K562 (cell line): ENCODE results near the gene NUP98. TPM values are rescaled to one million over a fixed set of nuclear protein-coding genes. Genes with fewer than 3 reads are reported as not detected.

ENCODE experiments used
- ASH1L ChIP-seq: fragments of 450-650 bp; IDR thresholded peaks from 2 replicates; pipeline ENCODE4 v1.6.1; 2018; ENCODE audit warnings: borderline replicate concordance, mild to moderate bottlenecking, low read depth; ENCODE audit not compliant: partially characterized antibody
- CBX1 ChIP-seq: sonication (generic); IDR thresholded peaks from 2 replicates; pipeline ENCODE4 v1.6.1; 2016; ENCODE audit warnings: antibody characterized with exemption, low read depth, mild to moderate bottlenecking
- CCNT2 ChIP-seq: IDR thresholded peaks from 2 replicates; pipeline ENCODE4 v1.6.1; 2011; ENCODE audit warnings: borderline replicate concordance, low read depth, mild to moderate bottlenecking, moderate library complexity, mixed read lengths, low read length; ENCODE audit not compliant: insufficient read length; ENCODE audit errors: extremely low read depth
- CHCHD3 ChIP-seq: fragments of 250-450 bp; sonication (Bioruptor Pico); IDR thresholded peaks from 2 replicates; pipeline ENCODE4 v2.1.2; 2022; ENCODE audit warnings: mild to moderate bottlenecking
- CREBBP ChIP-seq: IDR thresholded peaks from one replicate; pipeline ENCODE4 v1.6.1; 2012; ENCODE audit warnings: low read depth, mild to moderate bottlenecking, control low read depth, inconsistent platforms, low read length
- MCM7 ChIP-seq, 2 experiments: fragments of 450-650 bp; IDR thresholded peaks; 2 replicates each; pipeline ENCODE4 v1.6.1; 2016 to 2018
- NCOA1 ChIP-seq: fragments of 450-650 bp; IDR thresholded peaks from 2 replicates; pipeline ENCODE4 v1.6.1; 2016; ENCODE audit warnings: low read depth
- NFRKB ChIP-seq: fragments of 450-650 bp; IDR thresholded peaks from 2 replicates; pipeline ENCODE4 v1.6.1; 2016; ENCODE audit warnings: low read depth
- SAP30 ChIP-seq: fragments of 200-600 bp; sonication (generic); IDR thresholded peaks from 2 replicates; pipeline ENCODE4 v1.6.1; 2012; ENCODE audit warnings: borderline replicate concordance, low read depth, mild to moderate bottlenecking, moderate library complexity, low read length, control low read depth, inconsistent platforms; ENCODE audit not compliant: insufficient read depth, poor library complexity, severe bottlenecking
- SP2 ChIP-seq: IDR thresholded peaks from 2 replicates; pipeline ENCODE4 v1.6.1; 2011; ENCODE audit warnings: mild to moderate bottlenecking, low read depth, low read length, moderate library complexity; ENCODE audit not compliant: poor library complexity, severe bottlenecking; ENCODE audit errors: extremely low read depth
- SRSF1 ChIP-seq: fragments of 200-400 bp; formaldehyde crosslinking; IDR thresholded peaks from 2 replicates; pipeline ENCODE4 v1.6.1; 2017; ENCODE audit warnings: mild to moderate bottlenecking, low read depth, low read length, moderate library complexity
- ZNF184 ChIP-seq: sonication (generic); formaldehyde crosslinking; IDR thresholded peaks from 2 replicates; pipeline ENCODE4 v1.5.0; 2020; ENCODE audit warnings: missing genetic modification reagents
- ZSCAN32 ChIP-seq: fragments of 450-650 bp; formaldehyde crosslinking; IDR thresholded peaks from 2 replicates; pipeline ENCODE4 v1.4.0; 2020; ENCODE audit warnings: mild to moderate bottlenecking, moderate library complexity
- polyA plus RNA-seq, 8 experiments: library from polyadenylated mRNA; depleted of rRNA in 4 of 8; stranded (reverse) in 5 of 8; unstranded in 3 of 8; fragments of >200 nt; fragmentation: Nextera tagmentation in 2 of 8; fragmentation: Illumina TruSeq in 1 of 8; extraction: Ambion mirVana in 2 of 8; extraction: Trizol in 1 of 8; gene quantifications; 2 replicates each; pipeline versions ENCODE4 v1.2.1 to v1.2.3, GENCODE V29; 2011 to 2014; ENCODE audit warnings: inconsistent platforms in 1 of 8, missing spikeins in 1 of 8
- total RNA-seq, 7 experiments: library from RNA; depleted of rRNA in 6 of 7; stranded (reverse); fragments of >200 nt in 6 of 7; fragmentation: Illumina TruSeq in 2 of 7; extraction: Trizol in 2 of 7; gene quantifications; 2 replicates each; pipeline versions ENCODE4 v1.2.1 to v1.2.3, GENCODE V29; 2011 to 2021; ENCODE audit warnings: low replicate concordance in 1 of 7
- TF ChIP-seq, protein P1 (sequence below): sonication (generic); formaldehyde crosslinking; IDR thresholded peaks from 2 replicates; pipeline ENCODE4 v1.9.0; 2022; ENCODE audit warnings: mild to moderate bottlenecking, missing genetic modification reagents
- TF ChIP-seq, protein P2 (sequence below), 2 experiments: fragments of 450-650 bp in 1 of 2; sonication (generic) in 1 of 2; formaldehyde crosslinking in 1 of 2; IDR thresholded peaks in 1 of 2; conservative IDR thresholded peaks in 1 of 2; 2 replicates each; pipeline versions ENCODE4 v1.6.1 to v1.8.1; 2016 to 2023; ENCODE audit warnings: mild to moderate bottlenecking in 2 of 2, moderate library complexity in 2 of 2, inconsistent platforms in 1 of 2, missing genetic modification reagents in 1 of 2
- TF ChIP-seq, protein P3 (sequence below): IDR thresholded peaks from 2 replicates; pipeline ENCODE4 v1.6.1; 2011; ENCODE audit not compliant: insufficient read length; ENCODE audit errors: extremely low read depth
- TF ChIP-seq, protein P4 (sequence below): fragments of 250-450 bp; sonication (Bioruptor Pico); IDR thresholded peaks from 2 replicates; pipeline ENCODE4 v1.5.0; 2022; ENCODE audit warnings: mild to moderate bottlenecking
- TF ChIP-seq, protein P5 (sequence below): fragments of 250-450 bp; sonication (Bioruptor Pico); IDR thresholded peaks from 2 replicates; pipeline ENCODE4 v1.8.0; 2022; ENCODE audit warnings: inconsistent platforms, mild to moderate bottlenecking, moderate library complexity, borderline replicate concordance
- TF ChIP-seq, protein P6 (sequence below): fragments of 450-650 bp; IDR thresholded peaks from one replicate; pipeline ENCODE4 v1.6.1; 2018; ENCODE audit warnings: mild to moderate bottlenecking, moderate library complexity; ENCODE audit not compliant: partially characterized antibody

NUP98 gene
- total and polyA plus RNA-seq, 9 of the 15 experiments (the other 6 are each of a cell fraction or from before 2014, with no cell fraction given) = 45.1 to 196 (median 130) TPM

DNA sequence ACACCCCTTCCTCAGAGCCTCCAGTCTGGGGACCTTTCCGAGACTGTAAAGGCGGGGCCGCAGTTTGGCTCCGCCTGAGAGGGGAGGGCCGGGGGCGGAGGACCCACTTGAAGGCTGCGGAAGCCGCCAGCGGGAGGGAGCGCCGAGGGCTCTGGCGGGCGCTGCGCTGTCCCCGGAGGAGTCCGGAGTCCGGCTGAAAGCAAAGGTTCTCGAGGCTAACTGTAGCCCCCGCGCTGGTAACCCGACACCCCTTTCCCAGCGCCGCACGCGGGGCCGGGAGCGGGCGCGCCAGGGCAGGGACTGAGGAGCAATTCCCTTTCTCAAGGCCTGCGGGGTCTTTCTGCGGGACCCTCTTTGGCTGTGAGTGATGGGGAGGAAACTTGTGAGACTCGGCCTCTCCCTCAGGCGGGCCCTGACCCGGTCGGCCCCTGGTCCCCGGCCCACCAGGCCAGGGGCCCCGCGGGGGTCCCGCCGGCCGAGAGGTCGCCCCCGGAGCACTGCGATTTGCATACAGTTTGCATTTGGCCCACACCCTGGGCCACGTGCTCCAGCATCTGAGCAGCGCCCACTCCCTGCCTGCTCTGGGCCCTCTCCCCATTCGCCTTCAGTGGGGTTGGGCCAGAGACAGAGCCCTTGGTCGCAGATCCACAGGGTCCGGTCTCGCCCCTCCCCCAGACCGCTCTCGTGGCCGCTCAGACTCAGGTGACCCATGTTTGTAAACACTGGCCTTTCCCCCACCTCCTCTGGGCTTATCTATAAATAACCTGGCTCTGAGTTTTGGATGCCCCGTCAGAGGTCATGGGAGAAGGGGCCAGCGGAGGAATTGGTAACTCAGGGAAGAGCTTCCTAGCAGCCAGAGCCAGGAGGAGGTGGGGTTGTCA lies 155.0 kb downstream of the NUP98 start (continued):
- TF ChIP-seq SAP30 (peak; percentile 66), SRSF1 (no peak), CBX1 (peak; percentile 44; the same call in 1 of the 2 replicates), CHCHD3 (CRISPR knock-in tag) (no peak), ASH1L (no peak), CREBBP (no peak), ZSCAN32 (CRISPR knock-in tag) (no peak), MCM7 (IDR thresholded peaks at IDR 0.05) (no peak), NFRKB (no peak), CCNT2 (peak; percentile 72), ZNF184 (no peak), SP2 (no peak), NCOA1 (no peak; the same call in 1 of the 2 replicates)
- TF ChIP-seq, protein P1, sequence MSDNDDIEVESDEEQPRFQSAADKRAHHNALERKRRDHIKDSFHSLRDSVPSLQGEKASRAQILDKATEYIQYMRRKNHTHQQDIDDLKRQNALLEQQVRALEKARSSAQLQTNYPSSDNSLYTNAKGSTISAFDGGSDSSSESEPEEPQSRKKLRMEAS (CRISPR knock-in tag) = peak; percentile 89
- TF ChIP-seq, protein P2, sequence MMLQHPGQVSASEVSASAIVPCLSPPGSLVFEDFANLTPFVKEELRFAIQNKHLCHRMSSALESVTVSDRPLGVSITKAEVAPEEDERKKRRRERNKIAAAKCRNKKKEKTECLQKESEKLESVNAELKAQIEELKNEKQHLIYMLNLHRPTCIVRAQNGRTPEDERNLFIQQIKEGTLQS (IDR thresholded peaks at IDR 0.05) = no peak
- TF ChIP-seq, protein P2 (CRISPR knock-in tag; conservative IDR thresholded peaks at IDR 0.05) = no peak
- TF ChIP-seq, protein P3, sequence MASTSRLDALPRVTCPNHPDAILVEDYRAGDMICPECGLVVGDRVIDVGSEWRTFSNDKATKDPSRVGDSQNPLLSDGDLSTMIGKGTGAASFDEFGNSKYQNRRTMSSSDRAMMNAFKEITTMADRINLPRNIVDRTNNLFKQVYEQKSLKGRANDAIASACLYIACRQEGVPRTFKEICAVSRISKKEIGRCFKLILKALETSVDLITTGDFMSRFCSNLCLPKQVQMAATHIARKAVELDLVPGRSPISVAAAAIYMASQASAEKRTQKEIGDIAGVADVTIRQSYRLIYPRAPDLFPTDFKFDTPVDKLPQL = no peak
- TF ChIP-seq, protein P4, sequence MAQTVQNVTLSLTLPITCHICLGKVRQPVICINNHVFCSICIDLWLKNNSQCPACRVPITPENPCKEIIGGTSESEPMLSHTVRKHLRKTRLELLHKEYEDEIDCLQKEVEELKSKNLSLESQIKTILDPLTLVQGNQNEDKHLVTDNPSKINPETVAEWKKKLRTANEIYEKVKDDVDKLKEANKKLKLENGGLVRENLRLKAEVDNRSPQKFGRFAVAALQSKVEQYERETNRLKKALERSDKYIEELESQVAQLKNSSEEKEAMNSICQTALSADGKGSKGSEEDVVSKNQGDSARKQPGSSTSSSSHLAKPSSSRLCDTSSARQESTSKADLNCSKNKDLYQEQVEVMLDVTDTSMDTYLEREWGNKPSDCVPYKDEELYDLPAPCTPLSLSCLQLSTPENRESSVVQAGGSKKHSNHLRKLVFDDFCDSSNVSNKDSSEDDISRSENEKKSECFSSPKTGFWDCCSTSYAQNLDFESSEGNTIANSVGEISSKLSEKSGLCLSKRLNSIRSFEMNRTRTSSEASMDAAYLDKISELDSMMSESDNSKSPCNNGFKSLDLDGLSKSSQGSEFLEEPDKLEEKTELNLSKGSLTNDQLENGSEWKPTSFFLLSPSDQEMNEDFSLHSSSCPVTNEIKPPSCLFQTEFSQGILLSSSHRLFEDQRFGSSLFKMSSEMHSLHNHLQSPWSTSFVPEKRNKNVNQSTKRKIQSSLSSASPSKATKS (CRISPR knock-in tag) = no peak
- TF ChIP-seq, protein P5, sequence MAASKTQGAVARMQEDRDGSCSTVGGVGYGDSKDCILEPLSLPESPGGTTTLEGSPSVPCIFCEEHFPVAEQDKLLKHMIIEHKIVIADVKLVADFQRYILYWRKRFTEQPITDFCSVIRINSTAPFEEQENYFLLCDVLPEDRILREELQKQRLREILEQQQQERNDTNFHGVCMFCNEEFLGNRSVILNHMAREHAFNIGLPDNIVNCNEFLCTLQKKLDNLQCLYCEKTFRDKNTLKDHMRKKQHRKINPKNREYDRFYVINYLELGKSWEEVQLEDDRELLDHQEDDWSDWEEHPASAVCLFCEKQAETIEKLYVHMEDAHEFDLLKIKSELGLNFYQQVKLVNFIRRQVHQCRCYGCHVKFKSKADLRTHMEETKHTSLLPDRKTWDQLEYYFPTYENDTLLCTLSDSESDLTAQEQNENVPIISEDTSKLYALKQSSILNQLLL = no peak
- TF ChIP-seq, protein P6, sequence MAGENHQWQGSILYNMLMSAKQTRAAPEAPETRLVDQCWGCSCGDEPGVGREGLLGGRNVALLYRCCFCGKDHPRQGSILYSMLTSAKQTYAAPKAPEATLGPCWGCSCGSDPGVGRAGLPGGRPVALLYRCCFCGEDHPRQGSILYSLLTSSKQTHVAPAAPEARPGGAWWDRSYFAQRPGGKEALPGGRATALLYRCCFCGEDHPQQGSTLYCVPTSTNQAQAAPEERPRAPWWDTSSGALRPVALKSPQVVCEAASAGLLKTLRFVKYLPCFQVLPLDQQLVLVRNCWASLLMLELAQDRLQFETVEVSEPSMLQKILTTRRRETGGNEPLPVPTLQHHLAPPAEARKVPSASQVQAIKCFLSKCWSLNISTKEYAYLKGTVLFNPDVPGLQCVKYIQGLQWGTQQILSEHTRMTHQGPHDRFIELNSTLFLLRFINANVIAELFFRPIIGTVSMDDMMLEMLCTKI = no peak
